Liver (tissue), 9 donors: ENCODE results near the gene TGFB1I1. TPM values are rescaled to one million over a fixed set of nuclear protein-coding genes. Genes with fewer than 3 reads are reported as not detected.

Source experiments
- DNase-seq: peaks from one replicate; pipeline ENCODE4 v3.0.0-alpha.2; 2017; ENCODE audit warnings: low spot score
- H3K27ac ChIP-seq, 2 donors: one replicate each; pipeline ENCODE4 v1.7.0; 2013; ENCODE audit warnings: inconsistent platforms in 2 of 2, low read length in 2 of 2, control low read depth in 1 of 2, low read depth in 1 of 2, mild to moderate bottlenecking in 1 of 2
- H3K27me3 ChIP-seq, 4 donors: one replicate each; pipeline versions ENCODE4 v1.6.1 to v1.7.0; 2013; ENCODE audit warnings: low read length in 3 of 4, inconsistent platforms in 1 of 4, mild to moderate bottlenecking in 1 of 4, moderate library complexity in 1 of 4; ENCODE audit not compliant: control insufficient read depth in 4 of 4, insufficient read depth in 4 of 4
- H3K36me3 ChIP-seq, 4 donors: one replicate each; pipeline versions ENCODE4 v1.6.1 to v1.7.0; 2013; ENCODE audit warnings: low read length in 3 of 4, mild to moderate bottlenecking in 3 of 4, low read depth in 1 of 4, moderate library complexity in 1 of 4; ENCODE audit not compliant: control insufficient read depth in 4 of 4, insufficient read depth in 3 of 4
- H3K4me1 ChIP-seq, 4 donors: one replicate each; pipeline versions ENCODE4 v1.6.1 to v1.7.0; 2013; ENCODE audit warnings: low read length in 3 of 4, mild to moderate bottlenecking in 3 of 4, moderate library complexity in 1 of 4; ENCODE audit not compliant: control insufficient read depth in 4 of 4, insufficient read depth in 4 of 4
- H3K4me3 ChIP-seq, 3 donors: one replicate each; pipeline versions ENCODE4 v1.6.1 to v1.7.0; 2013; ENCODE audit warnings: low read length in 3 of 3, control low read depth in 1 of 3, low read depth in 1 of 3, mild to moderate bottlenecking in 1 of 3
- H3K9ac ChIP-seq, 2 donors: one replicate each; pipeline ENCODE4 v1.7.0; 2013; ENCODE audit warnings: low read length in 2 of 2, mild to moderate bottlenecking in 2 of 2, moderate library complexity in 2 of 2, control low read depth in 1 of 2, low read depth in 1 of 2
- H3K9me3 ChIP-seq, 4 donors: one replicate each; pipeline versions ENCODE4 v1.6.1 to v1.7.0; 2013; ENCODE audit warnings: low read length in 3 of 4; ENCODE audit not compliant: control insufficient read depth in 4 of 4
- CTCF ChIP-seq: fragments of 150-350 bp; IDR thresholded peaks from 2 replicates; pipeline ENCODE4 v1.5.1; 2017; ENCODE audit warnings: improper control_type of control experiment, low read depth, low read length; ENCODE audit not compliant: missing input control
- EGR1 ChIP-seq, 2 donors: IDR thresholded peaks; 2 replicates each; pipeline ENCODE4 v1.6.1; 2016 to 2018; ENCODE audit warnings: antibody characterized with exemption in 2 of 2, low read depth in 2 of 2
- FOXA1 ChIP-seq: IDR thresholded peaks from 2 replicates; pipeline ENCODE4 v1.6.1; 2016; ENCODE audit warnings: antibody characterized with exemption
- FOXA2 ChIP-seq: IDR thresholded peaks from 2 replicates; pipeline ENCODE4 v1.6.1; 2016; ENCODE audit warnings: antibody characterized with exemption
- GABPA ChIP-seq, 2 donors: IDR thresholded peaks in 1 of 2; conservative IDR thresholded peaks in 1 of 2; 2 replicates each; pipeline ENCODE4 v1.6.1; 2016; ENCODE audit warnings: antibody characterized with exemption in 2 of 2, mild to moderate bottlenecking in 1 of 2, moderate library complexity in 1 of 2
- HNF4A ChIP-seq, 2 donors: conservative IDR thresholded peaks; 2 replicates each; pipeline ENCODE4 v1.6.1; 2016; ENCODE audit warnings: antibody characterized with exemption in 2 of 2, mild to moderate bottlenecking in 2 of 2
- HNF4G ChIP-seq: IDR thresholded peaks from 2 replicates; pipeline ENCODE4 v1.6.1; 2016; ENCODE audit warnings: antibody characterized with exemption
- JUND ChIP-seq, 2 donors: IDR thresholded peaks; 2 replicates each; pipeline ENCODE4 v1.6.1; 2016; ENCODE audit warnings: antibody characterized with exemption in 2 of 2
- MAX ChIP-seq: IDR thresholded peaks from 2 replicates; pipeline ENCODE4 v1.6.1; 2016; ENCODE audit warnings: antibody characterized with exemption
- NR2F2 ChIP-seq: IDR thresholded peaks from 2 replicates; pipeline ENCODE4 v1.6.1; 2016; ENCODE audit warnings: antibody characterized with exemption
- RAD21 ChIP-seq, 2 donors: IDR thresholded peaks; 2 replicates each; pipeline ENCODE4 v1.6.1; 2016; ENCODE audit warnings: antibody characterized with exemption in 2 of 2, mild to moderate bottlenecking in 2 of 2
- SP1 ChIP-seq: IDR thresholded peaks from 2 replicates; pipeline ENCODE4 v1.6.1; 2018; ENCODE audit warnings: antibody characterized with exemption, mild to moderate bottlenecking
- TAF1 ChIP-seq: conservative IDR thresholded peaks from 2 replicates; pipeline ENCODE4 v1.6.1; 2016; ENCODE audit warnings: antibody characterized with exemption, mild to moderate bottlenecking
- WGBS: extraction: QIAGEN DNeasy Blood & Tissue Kit; methylation state at CpG from one replicate; pipeline ENCODE4 v1.1.7; 2013; 5-methylcytosine and 5-hydroxymethylcytosine counted together
- polyA plus RNA-seq, 2 donors: library from polyadenylated mRNA; stranded (reverse) in 1 of 2; unstranded in 1 of 2; fragments of 200-250 nt in 1 of 2; fragments of >200 nt in 1 of 2; fragmentation: Nextera tagmentation in 1 of 2; extraction: Ambion mirVana in 1 of 2; gene quantifications; one replicate each; pipeline versions ENCODE4 v1.2.1 to v1.2.3, GENCODE V29; 2013 to 2015
- total RNA-seq, 2 donors: library from RNA; depleted of rRNA; stranded (reverse); fragments of >200 nt; gene quantifications; one replicate each; pipeline ENCODE4 v1.2.3, GENCODE V29; 2014
- TF ChIP-seq, protein P1 (sequence below): IDR thresholded peaks from 2 replicates; pipeline ENCODE4 v1.6.1; 2016; ENCODE audit warnings: antibody characterized with exemption
- donor health status: healthy.
- donor health status: healthy.
- donor health status: healthy.
- donor health status: healthy.
- donor health status: healthy.

The TGFB1I1 gene
- total and polyA plus RNA-seq, 4 donors, result 4.2 to 8.3 (median 5.8) TPM

GRCh38 chr16:31491778-31492418 lies 19.9 kb downstream of the TGFB1I1 start:
- Histone ChIP-seq H3K27ac (no peak overlapping the region), H3K4me1 (peaks cover 3 to 17% (median 11%) of the 10 kb centered on the region in 4 donors), H3K27me3 (no peaks in the 10 kb centered on the region), H3K36me3 (peaks cover 5 to 50% (median 26%) of the 10 kb centered on the region in 4 donors), H3K9ac (no peak overlapping the region), H3K4me3 (no peak overlapping the region), H3K9me3 (no peaks in the 10 kb centered on the region)
- 97% methylated on average over 8 of the region's 8 CpGs for WGBS
- DNase-seq, result no peak
- TF ChIP-seq MAX (no peak), HNF4A (conservative IDR thresholded peaks at IDR 0.05) (no peak), CTCF (no peak), GABPA (IDR thresholded peaks at IDR 0.05 in 1 of 2, conservative IDR thresholded peaks at IDR 0.05 in 1 of 2) (no peak), NR2F2 (no peak), SP1 (no peak), EGR1 (IDR thresholded peaks at IDR 0.05; ENCODE audit: low read depth in 2 of 2) (no peak), RAD21 (IDR thresholded peaks at IDR 0.05) (no peak), TAF1 (no peak)

DNA sequence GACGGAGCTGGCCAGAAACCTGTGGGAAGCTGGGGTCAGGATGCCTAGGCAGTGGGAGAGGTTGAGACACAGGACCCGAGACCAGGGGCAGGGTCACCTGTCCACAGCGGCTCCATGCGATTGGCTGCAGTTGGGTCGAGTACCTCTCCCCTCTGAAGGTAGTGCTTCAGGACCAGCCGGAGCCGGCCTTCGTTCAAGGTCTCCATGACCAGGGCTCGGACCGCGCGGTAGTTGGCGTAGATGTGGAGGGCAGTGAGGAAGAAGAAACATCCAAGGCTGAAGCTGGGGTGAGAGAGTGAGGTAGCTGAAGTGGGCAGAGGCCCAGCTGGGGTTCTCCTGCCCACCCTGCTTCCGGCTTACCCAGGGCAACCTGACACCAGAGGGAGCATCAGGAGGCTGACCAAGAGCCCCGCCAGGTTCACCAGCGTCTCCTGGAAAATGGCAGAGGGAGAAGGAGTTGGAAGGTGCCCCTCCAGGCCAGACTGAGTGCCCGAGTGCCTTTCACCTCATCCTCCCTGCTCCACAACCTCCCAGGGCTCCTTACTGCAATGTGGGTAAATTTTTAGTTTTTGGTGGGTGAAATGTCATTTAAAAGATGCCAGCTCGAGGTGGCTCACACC lies 21.7 kb downstream of the TGFB1I1 start:
- 98% methylated on average over 18 of the region's 18 CpGs for WGBS
- DNase-seq, result no peak

GRCh38 chr16:31496670-31497069 lies 24.7 kb downstream of the TGFB1I1 start:
- Histone ChIP-seq H3K27me3 (no peaks in the 10 kb centered on the region), H3K27ac (no peak overlapping the region), H3K9me3 (no peaks in the 10 kb centered on the region), H3K4me3 (no peak overlapping the region), H3K4me1 (peaks cover 3 to 17% (median 13%) of the 10 kb centered on the region in 4 donors), H3K36me3 (peaks cover 6 to 59% (median 44%) of the 10 kb centered on the region in 4 donors), H3K9ac (no peak overlapping the region)
- DNase-seq, result no peak
- 95% methylated on average over 10 of the region's 10 CpGs for WGBS
- TF ChIP-seq, protein P1, sequence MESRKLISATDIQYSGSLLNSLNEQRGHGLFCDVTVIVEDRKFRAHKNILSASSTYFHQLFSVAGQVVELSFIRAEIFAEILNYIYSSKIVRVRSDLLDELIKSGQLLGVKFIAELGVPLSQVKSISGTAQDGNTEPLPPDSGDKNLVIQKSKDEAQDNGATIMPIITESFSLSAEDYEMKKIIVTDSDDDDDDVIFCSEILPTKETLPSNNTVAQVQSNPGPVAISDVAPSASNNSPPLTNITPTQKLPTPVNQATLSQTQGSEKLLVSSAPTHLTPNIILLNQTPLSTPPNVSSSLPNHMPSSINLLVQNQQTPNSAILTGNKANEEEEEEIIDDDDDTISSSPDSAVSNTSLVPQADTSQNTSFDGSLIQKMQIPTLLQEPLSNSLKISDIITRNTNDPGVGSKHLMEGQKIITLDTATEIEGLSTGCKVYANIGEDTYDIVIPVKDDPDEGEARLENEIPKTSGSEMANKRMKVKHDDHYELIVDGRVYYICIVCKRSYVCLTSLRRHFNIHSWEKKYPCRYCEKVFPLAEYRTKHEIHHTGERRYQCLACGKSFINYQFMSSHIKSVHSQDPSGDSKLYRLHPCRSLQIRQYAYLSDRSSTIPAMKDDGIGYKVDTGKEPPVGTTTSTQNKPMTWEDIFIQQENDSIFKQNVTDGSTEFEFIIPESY, result no peak
- no peak for TF ChIP-seq NR2F2
- no peak for TF ChIP-seq HNF4G
- TF ChIP-seq RAD21 (IDR thresholded peaks at IDR 0.05), result no peak
- TF ChIP-seq FOXA2, result no peak
- TF ChIP-seq FOXA1, result no peak
- no peak for TF ChIP-seq SP1
- TF ChIP-seq JUND (IDR thresholded peaks at IDR 0.05), result no peak
- TF ChIP-seq TAF1, result no peak
- TF ChIP-seq CTCF, result no peak

More for the DNA sequence above, 21.7 kb downstream of the TGFB1I1 start:
- TF ChIP-seq JUND (IDR thresholded peaks at IDR 0.05) (no peak), HNF4G (no peak)
- Histone ChIP-seq H3K36me3 (peaks cover 6 to 63% (median 39%) of the 10 kb centered on the region in 4 donors), H3K27ac (no peak overlapping the region), H3K9me3 (no peaks in the 10 kb centered on the region), H3K4me3 (no peak overlapping the region), H3K27me3 (no peaks in the 10 kb centered on the region), H3K4me1 (peaks cover 0 to 2% (median 0%) of the 10 kb centered on the region in 4 donors), H3K9ac (no peak overlapping the region)
